ENCODE results near the gene FAM174A.

- TF ChIP-seq ZKSCAN1 (IDR thresholded peaks at IDR 0.05; ENCODE audit: low read depth, low read length) (no peak), SMARCC2 (IDR thresholded peaks at IDR 0.05; ENCODE audit: low read depth) (no peak), BRD4 (IDR thresholded peaks at IDR 0.05) (no peak), DDX20 (tag; IDR thresholded peaks at IDR 0.05; ENCODE audit: low read depth) (no peak), POLR2AphosphoS5 (IDR thresholded peaks at IDR 0.05; ENCODE audit: control insufficient read depth, insufficient read depth, low read depth, low read length) (no peak), MXI1 (IDR thresholded peaks at IDR 0.05; ENCODE audit: low read depth, low read length) (no peak), POLR2A (conservative IDR thresholded peaks at IDR 0.05) (no peak), EP300 (IDR thresholded peaks at IDR 0.05; ENCODE audit: low read length) (no peak), KDM4B (IDR thresholded peaks at IDR 0.05; ENCODE audit: borderline replicate concordance in 2 of 2, low read depth in 1 of 2) (no peak), CTCF (IDR thresholded peaks at IDR 0.05 in 2 of 3, conservative IDR thresholded peaks at IDR 0.05 in 1 of 3; ENCODE audit: insufficient read depth in 2 of 3, low read depth in 1 of 3, low read length in 3 of 3) (no peak), DLX4 (CRISPR knock-in tag; IDR thresholded peaks at IDR 0.05) (no peak)
Observed at GRCh38 chr5:100598446-100598845, 63.3 kb downstream of the FAM174A start.
